ENCODE measurements around the gene CNP. TPM values are rescaled to one million over a fixed set of nuclear protein-coding genes. Genes with fewer than 3 reads are reported as not detected.

CNP gene
- total RNA-seq, 1 donor from 2014 or later = 84.3 TPM

- H3K9me3 Mint-ChIP-seq = no peaks in the 10 kb centered on the region
- H3K4me3 Mint-ChIP-seq = no peak overlapping the region
Observed at GRCh38 chr17:41941168-41941567, 25.4 kb upstream of the CNP start.

GRCh38 chr17:41942626-41943373, 23.8 kb upstream of the CNP start:
- TF ChIP-seq CTCF (conservative IDR thresholded peaks at IDR 0.05) = no peak
- no peak for DNase-seq (ENCODE audit: extremely low spot score, unreplicated experiment)
- no peak overlapping the region for H3K4me3 Mint-ChIP-seq
- H3K27me3 Mint-ChIP-seq = no peaks in the 10 kb centered on the region
- H3K4me1 Mint-ChIP-seq (ENCODE audit: unreplicated experiment) = no peaks in the 10 kb centered on the region
- no peaks in the 10 kb centered on the region for H3K9me3 Mint-ChIP-seq
- H3K36me3 Mint-ChIP-seq = no peaks in the 10 kb centered on the region
- no peak overlapping the region for H3K27ac Mint-ChIP-seq

More at GRCh38 chr17:41941168-41941567, 25.4 kb upstream of the CNP start:
- no peak for DNase-seq (ENCODE audit: extremely low spot score, unreplicated experiment)
- Mint-ChIP-seq H3K27ac (peak overlapping the region; percentile 12), H3K36me3 (no peaks in the 10 kb centered on the region), H3K27me3 (no peaks in the 10 kb centered on the region), H3K4me1 (ENCODE audit: unreplicated experiment) (no peaks in the 10 kb centered on the region)
- no peak for TF ChIP-seq CTCF (conservative IDR thresholded peaks at IDR 0.05)

- Mint-ChIP-seq H3K27me3 (no peaks in the 10 kb centered on the region), H3K4me3 (no peak overlapping the region), H3K27ac (no peak overlapping the region), H3K9me3 (no peaks in the 10 kb centered on the region), H3K4me1 (ENCODE audit: unreplicated experiment) (no peaks in the 10 kb centered on the region), H3K36me3 (no peaks in the 10 kb centered on the region)
- TF ChIP-seq CTCF (conservative IDR thresholded peaks at IDR 0.05) = no peak
- no peak for DNase-seq (ENCODE audit: extremely low spot score, unreplicated experiment)
Observed at GRCh38 chr17:41943492-41943891, 23.1 kb upstream of the CNP start.

- Mint-ChIP-seq H3K27ac (no peak overlapping the region), H3K27me3 (no peaks in the 10 kb centered on the region), H3K4me1 (ENCODE audit: unreplicated experiment) (no peaks in the 10 kb centered on the region), H3K9me3 (no peaks in the 10 kb centered on the region), H3K36me3 (no peaks in the 10 kb centered on the region), H3K4me3 (no peak overlapping the region)
- no peak for TF ChIP-seq CTCF (conservative IDR thresholded peaks at IDR 0.05)
- DNase-seq (ENCODE audit: extremely low spot score, unreplicated experiment) = no peak
Observed at GRCh38 chr17:41944943-41945342, 21.7 kb upstream of the CNP start.

- Mint-ChIP-seq H3K27ac (no peak overlapping the region), H3K27me3 (no peaks in the 10 kb centered on the region), H3K9me3 (no peaks in the 10 kb centered on the region), H3K4me3 (no peak overlapping the region), H3K4me1 (ENCODE audit: unreplicated experiment) (no peaks in the 10 kb centered on the region), H3K36me3 (no peaks in the 10 kb centered on the region)
- no peak for DNase-seq (ENCODE audit: extremely low spot score, unreplicated experiment)
- TF ChIP-seq CTCF (conservative IDR thresholded peaks at IDR 0.05) = no peak
Observed at GRCh38 chr17:41948762-41949460, 17.7 kb upstream of the CNP start.

All from type B pancreatic cell (in vitro differentiated cells).